HTR-8/SVneo (cell line): ENCODE data around the gene CLC.
"Not testable (repeated sequence)": the region's sequence is repeated elsewhere in the genome, so short reads cannot be mapped to it uniquely, and the experiment has no call there.

Experiments used
- DNase-seq: peaks from one replicate; pipeline ENCODE4 v3.0.0; 2011; ENCODE audit warnings: low spot score, mixed read lengths; ENCODE audit not compliant: insufficient read length
- FAIRE-seq: peaks from 2 replicates; lab custom pipeline; 2011; peaks lifted over from hg19 to GRCh38; lab: Jason Lieb, UNC

Gene CLC

GRCh38 chr19:39731685-39732084 is 6.1 kb downstream of the CLC start:
- DNase-seq (no peak), FAIRE-seq (no peak)

DNA sequence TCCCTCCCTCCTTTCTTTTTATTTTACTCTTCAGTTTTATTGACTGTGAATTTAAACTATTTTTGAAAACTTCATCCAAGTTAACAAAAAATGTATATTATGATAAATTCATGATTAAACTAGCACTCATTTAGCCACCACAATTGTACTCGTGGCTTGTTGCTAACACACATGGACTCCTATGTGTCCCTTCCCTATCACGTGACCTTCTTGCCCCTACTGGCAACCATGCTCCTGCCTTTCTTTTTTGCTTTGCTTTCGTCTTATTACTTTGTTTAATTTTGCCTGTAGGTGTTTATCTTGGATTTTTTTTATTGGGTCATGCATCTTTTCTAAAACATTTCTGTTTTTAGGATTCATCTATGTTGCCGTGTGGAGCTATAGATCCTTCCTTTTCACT is 8.2 kb downstream of the CLC start:
- no peak for DNase-seq
- no peak for FAIRE-seq

GRCh38 chr19:39728040-39728439 is 9.8 kb downstream of the CLC start:
- FAIRE-seq (peak; percentile 20), DNase-seq (no peak)

- FAIRE-seq = no peak
These were observed 10.6 kb downstream of the CLC start for GRCh38 chr19:39727070-39727800.

DNA sequence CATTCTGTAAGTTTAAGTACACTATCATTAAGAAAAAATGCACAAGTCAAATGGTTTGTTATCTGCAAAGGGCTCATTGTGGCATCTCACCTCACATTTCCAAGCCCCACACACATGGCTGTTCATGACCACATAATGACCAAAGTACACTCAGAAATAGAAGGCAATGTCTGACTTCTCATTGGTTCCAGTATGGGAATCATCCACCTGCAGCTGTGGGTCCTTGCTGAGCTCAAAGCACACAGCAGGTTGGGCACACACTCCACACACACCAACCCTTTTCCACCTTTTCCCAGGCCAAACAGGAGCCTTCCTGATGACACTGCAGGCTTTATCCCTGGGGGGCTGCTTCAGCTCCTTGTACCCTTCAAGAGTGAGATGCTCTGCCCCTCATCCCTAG is 11.8 kb downstream of the CLC start:
- DNase-seq (no peak), FAIRE-seq (no peak)

More at GRCh38 chr19:39727070-39727800, 10.6 kb downstream of the CLC start:
- DNase-seq = no peak

GRCh38 chr19:39720144-39720543 is 17.7 kb downstream of the CLC start:
- DNase-seq, FAIRE-seq: not testable (repeated sequence)

- FAIRE-seq (no peak), DNase-seq (no peak)
These were observed 27.4 kb downstream of the CLC start for GRCh38 chr19:39710333-39710890.

DNA sequence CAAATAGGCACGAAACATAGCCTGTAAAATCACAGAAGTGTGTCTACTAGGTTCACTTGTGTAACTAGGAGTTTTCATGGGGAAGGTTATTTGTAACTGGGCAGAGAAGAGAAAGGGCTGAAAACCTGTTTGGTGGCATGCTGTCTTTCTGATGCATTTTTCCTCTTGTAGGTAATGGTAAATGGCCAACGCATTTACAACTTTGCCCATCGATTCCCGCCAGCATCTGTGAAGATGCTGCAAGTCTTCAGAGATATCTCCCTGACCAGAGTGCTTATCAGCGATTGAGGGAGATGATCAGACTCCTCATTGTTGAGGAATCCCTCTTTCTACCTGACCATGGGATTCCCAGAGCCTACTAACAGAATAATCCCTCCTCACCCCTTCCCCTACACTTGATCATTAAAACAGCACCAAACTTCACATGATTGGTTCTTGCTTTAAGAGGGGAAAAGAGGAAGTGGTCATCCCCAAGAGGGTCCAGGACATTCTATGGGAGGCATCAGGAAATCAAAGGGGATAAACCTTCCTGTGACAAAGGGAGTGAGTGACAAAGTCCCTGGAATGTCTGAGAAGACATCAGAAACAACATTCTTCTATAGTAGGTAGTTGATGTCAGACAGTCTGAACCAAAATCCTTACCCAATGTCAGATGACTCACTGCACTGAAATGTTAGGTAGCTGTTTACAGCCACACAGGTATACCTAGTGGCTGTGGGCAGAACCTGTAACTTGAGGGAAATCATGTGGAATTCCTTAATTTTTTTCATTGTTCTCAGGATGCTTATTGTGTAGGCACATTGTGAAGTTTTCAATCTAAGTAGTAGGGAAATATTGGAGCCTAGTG is 28.6 kb downstream of the CLC start:
- DNase-seq (no peak), FAIRE-seq (no peak)

DNA sequence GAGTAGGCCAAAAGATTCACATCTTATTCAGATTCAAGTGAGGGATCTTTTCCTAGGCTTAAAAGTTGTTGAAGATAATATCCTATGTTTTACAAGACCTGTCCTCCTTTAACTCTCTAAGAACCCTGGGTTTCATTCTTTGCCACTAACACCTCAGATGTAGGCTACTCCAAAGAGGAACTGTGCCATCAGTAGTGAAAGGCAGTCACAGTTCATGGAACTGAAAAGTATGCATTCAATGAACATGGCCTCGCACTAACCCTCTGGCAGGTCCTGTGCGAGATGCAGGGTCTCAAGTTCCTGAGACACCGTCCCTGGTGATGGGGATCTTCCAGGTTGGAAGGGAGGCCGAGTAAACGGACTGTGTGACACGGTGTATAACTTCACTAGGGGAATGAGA is 29.2 kb downstream of the CLC start:
- no peak for DNase-seq
- FAIRE-seq = no peak

- DNase-seq = no peak
- FAIRE-seq = peak; percentile 69
These were observed 32.1 kb downstream of the CLC start for GRCh38 chr19:39705578-39706188.

GRCh38 chr19:39704181-39705044 is 33.4 kb downstream of the CLC start, which contains the start of gene LGALS14:
TSS of gene LGALS14 (plus strand) at chr19:39704481. CDS start at chr19:39704529, 48 bp downstream.
- FAIRE-seq = no peak

GRCh38 chr19:39701291-39701690 is 36.5 kb downstream of the CLC start:
- FAIRE-seq = no peak
- no peak for DNase-seq

More at GRCh38 chr19:39704181-39705044, 33.4 kb downstream of the CLC start, which contains the start of gene LGALS14:
- DNase-seq = no peak

GRCh38 chr19:39698535-39698934 is 39.3 kb downstream of the CLC start:
- DNase-seq (no peak), FAIRE-seq (no peak)

GRCh38 chr19:39696387-39696786 is 41.4 kb downstream of the CLC start:
- FAIRE-seq (no peak), DNase-seq (no peak)

DNA sequence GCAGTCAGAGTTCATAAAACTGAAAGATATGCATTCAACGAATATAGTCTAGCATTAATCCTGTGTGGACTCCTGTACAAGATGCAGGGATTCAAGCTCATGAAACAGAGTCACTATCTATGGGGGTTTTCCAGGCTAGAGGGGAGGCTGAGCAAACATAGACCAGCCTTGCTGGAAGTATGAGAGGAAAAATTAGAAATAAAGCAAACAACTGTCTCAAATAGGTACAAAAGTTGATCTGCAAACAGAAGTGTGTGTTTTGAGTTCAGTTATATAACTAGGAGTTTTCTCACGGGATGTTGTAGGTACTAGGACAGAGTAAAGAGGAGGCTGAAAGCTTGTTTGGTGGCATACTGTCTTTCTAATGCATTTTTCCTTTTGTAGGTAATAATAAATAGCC is 42.1 kb downstream of the CLC start:
- no peak for DNase-seq

DNA sequence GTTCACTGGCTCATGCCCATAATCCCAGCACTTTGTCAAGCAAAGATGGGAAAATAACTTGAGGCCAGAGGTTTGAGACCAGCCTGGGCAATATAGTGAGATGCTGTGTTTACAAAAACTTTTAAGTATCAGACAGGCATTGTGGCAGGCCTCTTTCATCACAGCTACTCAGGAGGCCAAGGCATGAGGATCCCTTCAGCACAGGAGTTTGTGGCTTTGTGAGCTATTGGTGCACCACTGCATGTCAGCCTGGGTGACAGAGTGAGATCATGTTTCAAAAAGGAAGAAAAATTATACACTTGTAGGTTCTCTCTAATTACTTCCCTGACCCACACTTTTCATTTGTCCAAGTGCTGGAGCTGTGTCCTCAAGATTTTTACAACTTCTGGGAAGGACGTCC is 45.0 kb downstream of the CLC start:
- FAIRE-seq (no peak), DNase-seq (no peak)

More for the DNA sequence above, 42.1 kb downstream of the CLC start:
- FAIRE-seq = no peak

DNA sequence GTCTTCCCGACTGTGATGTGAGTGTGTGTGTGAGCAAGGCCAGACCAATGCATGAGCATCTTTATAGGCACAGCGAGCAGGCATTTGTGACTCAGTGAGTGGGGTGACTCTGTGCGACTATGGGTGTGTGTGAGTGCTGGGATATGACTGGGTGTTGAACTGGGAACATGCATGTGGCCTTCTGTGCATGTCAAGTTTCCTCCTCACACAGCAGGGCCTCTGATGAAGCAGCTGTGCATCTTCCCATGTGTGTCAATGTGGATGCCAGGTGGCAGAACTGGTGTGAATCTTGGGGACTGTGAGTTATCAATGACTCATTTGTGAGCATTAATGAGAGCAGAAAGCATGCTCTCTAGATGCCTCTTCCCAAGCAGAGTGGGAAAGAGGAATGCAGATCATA is 45.7 kb downstream of the CLC start:
- FAIRE-seq (no peak), DNase-seq (no peak)

DNA sequence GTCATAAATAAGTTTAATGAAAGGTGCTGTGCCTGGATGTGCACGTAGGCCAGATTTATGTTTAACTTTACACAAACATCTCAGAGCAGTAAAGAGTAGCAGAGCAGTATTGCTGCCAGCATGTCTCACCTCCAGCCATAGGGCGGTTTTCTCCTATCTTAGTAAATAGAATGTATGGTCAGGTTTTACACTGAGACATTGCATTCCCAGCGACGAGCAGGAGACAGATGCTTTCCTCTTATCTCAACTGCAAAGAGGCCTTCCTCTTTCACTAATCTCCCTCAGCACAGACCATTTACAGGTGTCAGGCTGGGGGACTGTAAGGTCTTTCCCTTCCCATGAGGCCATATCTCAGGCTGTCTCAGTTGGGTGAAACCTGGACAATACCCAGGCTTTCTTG is 49.2 kb downstream of the CLC start:
- not testable (repeated sequence) for DNase-seq, FAIRE-seq

DNA sequence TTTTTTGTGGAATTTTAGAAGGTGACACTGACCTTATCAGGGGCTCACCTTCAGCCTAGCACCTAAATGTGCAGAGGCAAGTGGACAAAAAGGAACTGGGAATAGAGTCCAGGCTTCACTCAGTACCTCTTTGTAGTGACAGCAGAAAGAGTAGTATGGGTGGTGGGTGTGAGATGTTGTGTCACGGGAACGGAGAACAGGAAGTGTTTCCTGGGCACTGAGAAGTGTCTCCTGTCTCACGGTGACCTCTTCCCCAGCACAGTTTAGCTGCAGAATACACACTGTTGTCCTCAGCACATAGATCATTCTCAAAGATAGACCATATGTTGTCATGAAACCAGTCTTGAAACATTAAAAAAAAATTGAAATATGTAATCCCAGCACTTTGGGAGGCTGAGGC is 51.1 kb downstream of the CLC start:
- FAIRE-seq = no peak

DNA sequence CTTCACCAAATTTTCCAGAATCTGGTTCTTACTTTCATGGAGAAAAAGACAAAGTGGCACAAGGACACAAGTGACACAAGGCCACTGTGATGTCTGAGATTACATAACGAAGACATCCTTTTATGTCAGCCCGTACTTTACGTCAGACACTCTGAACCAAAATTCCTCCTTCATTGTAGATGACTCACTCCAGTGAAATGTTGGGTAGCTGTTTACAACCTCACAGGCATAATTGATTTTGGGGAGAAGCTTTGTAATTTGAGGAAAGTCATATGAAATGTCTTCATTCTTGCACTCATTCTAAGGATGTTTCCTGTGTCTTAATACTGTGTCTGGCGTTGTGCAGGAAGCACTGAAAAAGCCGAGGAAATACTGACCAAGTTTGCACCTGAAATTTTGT is 53.6 kb downstream of the CLC start:
- FAIRE-seq = no peak

More for the DNA sequence above, 51.1 kb downstream of the CLC start:
- DNase-seq = no peak

More for the DNA sequence above, 53.6 kb downstream of the CLC start:
- no peak for DNase-seq
